COLO668 (cell line): ENCODE measurements around the gene CYP27B1.

Source experiments
- DNase-seq: peaks from one replicate; lab custom pipeline; 2025; ENCODE audit not compliant: unreplicated experiment; lab: John Stamatoyannopoulos, UW

Gene CYP27B1

GRCh38 chr12:57751788-57752667, 14.8 kb downstream of the CYP27B1 start, which contains the start of gene CDK4:
Gene CDK4, minus strand, starts transcription at chr12:57752310. Its CDS starts 593 bp downstream, at chr12:57751717.
- DNase-seq, result peak; percentile 97

GRCh38 chr12:57751432-57751787, 15.5 kb downstream of the CYP27B1 start:
- no peak for DNase-seq

GRCh38 chr12:57750561-57751431, 16.1 kb downstream of the CYP27B1 start:
- no peak for DNase-seq

GRCh38 chr12:57749061-57749460, 17.8 kb downstream of the CYP27B1 start:
- DNase-seq, result no peak

- DNase-seq, result no peak
These were observed 20.9 kb downstream of the CYP27B1 start for GRCh38 chr12:57746025-57746424.

- no peak for DNase-seq
These were observed 21.4 kb downstream of the CYP27B1 start for GRCh38 chr12:57745485-57745881.

- peak; percentile 90 for DNase-seq
These were observed 21.9 kb downstream of the CYP27B1 start, which contains the start of gene TSPAN31 for GRCh38 chr12:57744777-57745484. Gene TSPAN31, plus strand, starts transcription at chr12:57745039. Its CDS starts 116 bp downstream, at chr12:57745155.

- peak; percentile 72 for DNase-seq
These were observed 22.6 kb downstream of the CYP27B1 start for GRCh38 chr12:57744194-57744776.

- no peak for DNase-seq
These were observed 23.1 kb downstream of the CYP27B1 start for GRCh38 chr12:57743769-57744168.

- DNase-seq, result no peak
These were observed 24.8 kb downstream of the CYP27B1 start for GRCh38 chr12:57741844-57742738.

- DNase-seq, result no peak
These were observed 25.5 kb downstream of the CYP27B1 start for GRCh38 chr12:57741413-57741789.

GRCh38 chr12:57740656-57741412, 26.0 kb downstream of the CYP27B1 start:
- peak; percentile 9 for DNase-seq

- DNase-seq, result no peak
These were observed 26.9 kb downstream of the CYP27B1 start for GRCh38 chr12:57739914-57740538.

GRCh38 chr12:57739387-57739786, 27.5 kb downstream of the CYP27B1 start:
- no peak for DNase-seq

GRCh38 chr12:57738661-57739237, 28.1 kb downstream of the CYP27B1 start, which contains the start of gene AGAP2:
Gene AGAP2, minus strand, starts transcription at chr12:57738742. Its CDS starts 496 bp downstream, at chr12:57738246.
- no peak for DNase-seq

- DNase-seq, result peak; percentile 23
These were observed 29.1 kb downstream of the CYP27B1 start for GRCh38 chr12:57737467-57738460.
